ENCODE data around the gene ELMO3.

ELMO3 gene

DNA sequence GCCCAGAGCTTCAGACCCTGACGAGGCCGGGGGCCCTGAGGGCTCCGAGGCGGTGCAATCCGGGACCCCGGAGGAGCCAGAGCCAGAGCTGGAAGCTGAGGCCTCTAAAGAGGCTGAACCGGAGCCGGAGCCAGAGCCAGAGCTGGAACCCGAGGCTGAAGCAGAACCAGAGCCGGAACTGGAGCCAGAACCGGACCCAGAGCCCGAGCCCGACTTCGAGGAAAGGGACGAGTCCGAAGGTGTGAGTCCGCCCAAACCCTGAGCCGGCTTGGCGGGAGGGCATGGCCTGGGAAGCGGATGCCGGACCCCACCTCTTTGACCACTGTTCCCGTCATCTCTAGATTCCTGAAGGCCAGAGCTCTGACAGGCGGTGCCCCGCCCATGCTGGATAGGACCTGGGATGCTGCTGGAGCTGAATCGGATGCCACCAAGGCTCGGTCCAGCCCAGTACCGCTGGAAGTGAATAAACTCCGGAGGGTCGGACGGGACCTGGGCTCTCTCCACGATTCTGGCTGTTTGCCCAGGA lies 24.2 kb upstream of the ELMO3 start:
- peaks cover 10% of the 10 kb centered on the region; the same call in 1 of the 2 replicates for H3K79me2 ChIP-seq (ENCODE audit: low read length)
- peak overlapping the region; percentile 72 for H3K4me3 ChIP-seq (ENCODE audit: low read length)
- no peaks in the 10 kb centered on the region for H3K9me3 ChIP-seq (ENCODE audit: insufficient read depth, low read length)
- H3K27ac ChIP-seq (ENCODE audit: low read length), result no peak overlapping the region
- no peaks in the 10 kb centered on the region for H3K27me3 ChIP-seq (ENCODE audit: low read depth, low read length)
- peaks cover 21% of the 10 kb centered on the region for H3K36me3 ChIP-seq (replicated peaks; ENCODE audit: low read depth, low read length)
- peak overlapping the region; percentile 67 for H3K4me2 ChIP-seq (ENCODE audit: low read length)
- no peaks in the 10 kb centered on the region; the same call in 1 of the 2 replicates for H4K20me1 ChIP-seq (ENCODE audit: insufficient read depth, low read length)
- no peak overlapping the region for H2AFZ ChIP-seq (ENCODE audit: low read depth, low read length)
- peak overlapping the region; percentile 45; the same call in 1 of the 2 replicates for H3K9ac ChIP-seq (ENCODE audit: low read length)
- TF ChIP-seq EZH2phosphoT487 (IDR thresholded peaks at IDR 0.05; ENCODE audit: low read depth), result no peak
- TF ChIP-seq, protein P1, sequence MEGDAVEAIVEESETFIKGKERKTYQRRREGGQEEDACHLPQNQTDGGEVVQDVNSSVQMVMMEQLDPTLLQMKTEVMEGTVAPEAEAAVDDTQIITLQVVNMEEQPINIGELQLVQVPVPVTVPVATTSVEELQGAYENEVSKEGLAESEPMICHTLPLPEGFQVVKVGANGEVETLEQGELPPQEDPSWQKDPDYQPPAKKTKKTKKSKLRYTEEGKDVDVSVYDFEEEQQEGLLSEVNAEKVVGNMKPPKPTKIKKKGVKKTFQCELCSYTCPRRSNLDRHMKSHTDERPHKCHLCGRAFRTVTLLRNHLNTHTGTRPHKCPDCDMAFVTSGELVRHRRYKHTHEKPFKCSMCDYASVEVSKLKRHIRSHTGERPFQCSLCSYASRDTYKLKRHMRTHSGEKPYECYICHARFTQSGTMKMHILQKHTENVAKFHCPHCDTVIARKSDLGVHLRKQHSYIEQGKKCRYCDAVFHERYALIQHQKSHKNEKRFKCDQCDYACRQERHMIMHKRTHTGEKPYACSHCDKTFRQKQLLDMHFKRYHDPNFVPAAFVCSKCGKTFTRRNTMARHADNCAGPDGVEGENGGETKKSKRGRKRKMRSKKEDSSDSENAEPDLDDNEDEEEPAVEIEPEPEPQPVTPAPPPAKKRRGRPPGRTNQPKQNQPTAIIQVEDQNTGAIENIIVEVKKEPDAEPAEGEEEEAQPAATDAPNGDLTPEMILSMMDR (IDR thresholded peaks at IDR 0.05; ENCODE audit: low read depth, low read length), result no peak
- peaks cover 37% of the 10 kb centered on the region for H3K4me1 ChIP-seq (ENCODE audit: low read length)

DNA sequence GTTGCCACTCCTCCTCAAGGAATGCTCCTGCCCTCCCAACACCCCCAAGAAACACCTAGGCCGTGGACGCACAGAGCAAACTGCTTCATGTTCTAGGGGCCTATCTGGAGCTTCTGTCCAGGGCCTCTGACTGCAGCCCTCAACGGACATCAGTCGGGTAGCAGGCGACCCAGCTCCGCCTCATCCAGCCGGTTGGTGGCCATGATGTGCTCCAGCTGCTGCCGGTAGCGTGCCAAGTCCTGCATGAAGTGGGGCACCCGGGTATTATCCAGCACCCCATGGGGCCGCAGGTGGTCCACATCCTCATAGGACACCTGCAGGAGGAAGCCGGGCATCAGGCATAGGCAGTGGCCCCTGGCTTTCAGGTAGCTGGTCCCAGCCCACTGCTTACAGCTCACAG lies 22.3 kb upstream of the ELMO3 start:
- H3K4me1 ChIP-seq (ENCODE audit: low read length), result peaks cover 24% of the 10 kb centered on the region
- H3K9ac ChIP-seq (ENCODE audit: low read length), result no peak overlapping the region
- H3K27ac ChIP-seq (ENCODE audit: low read length), result no peak overlapping the region
- no peaks in the 10 kb centered on the region for H3K9me3 ChIP-seq (ENCODE audit: insufficient read depth, low read length)
- no peak for TF ChIP-seq EZH2phosphoT487 (IDR thresholded peaks at IDR 0.05; ENCODE audit: low read depth)
- TF ChIP-seq, protein P1 (IDR thresholded peaks at IDR 0.05; ENCODE audit: low read depth, low read length), result no peak
- H3K4me3 ChIP-seq (ENCODE audit: low read length), result no peak overlapping the region
- H3K4me2 ChIP-seq (ENCODE audit: low read length), result no peak overlapping the region
- H3K36me3 ChIP-seq (replicated peaks; ENCODE audit: low read depth, low read length), result peaks cover 17% of the 10 kb centered on the region
- no peaks in the 10 kb centered on the region for H3K27me3 ChIP-seq (ENCODE audit: low read depth, low read length)
- H2AFZ ChIP-seq (ENCODE audit: low read depth, low read length), result no peak overlapping the region
- no peaks in the 10 kb centered on the region; the same call in 1 of the 2 replicates for H4K20me1 ChIP-seq (ENCODE audit: insufficient read depth, low read length)
- peaks cover 3% of the 10 kb centered on the region; the same call in 1 of the 2 replicates for H3K79me2 ChIP-seq (ENCODE audit: low read length)

DNA sequence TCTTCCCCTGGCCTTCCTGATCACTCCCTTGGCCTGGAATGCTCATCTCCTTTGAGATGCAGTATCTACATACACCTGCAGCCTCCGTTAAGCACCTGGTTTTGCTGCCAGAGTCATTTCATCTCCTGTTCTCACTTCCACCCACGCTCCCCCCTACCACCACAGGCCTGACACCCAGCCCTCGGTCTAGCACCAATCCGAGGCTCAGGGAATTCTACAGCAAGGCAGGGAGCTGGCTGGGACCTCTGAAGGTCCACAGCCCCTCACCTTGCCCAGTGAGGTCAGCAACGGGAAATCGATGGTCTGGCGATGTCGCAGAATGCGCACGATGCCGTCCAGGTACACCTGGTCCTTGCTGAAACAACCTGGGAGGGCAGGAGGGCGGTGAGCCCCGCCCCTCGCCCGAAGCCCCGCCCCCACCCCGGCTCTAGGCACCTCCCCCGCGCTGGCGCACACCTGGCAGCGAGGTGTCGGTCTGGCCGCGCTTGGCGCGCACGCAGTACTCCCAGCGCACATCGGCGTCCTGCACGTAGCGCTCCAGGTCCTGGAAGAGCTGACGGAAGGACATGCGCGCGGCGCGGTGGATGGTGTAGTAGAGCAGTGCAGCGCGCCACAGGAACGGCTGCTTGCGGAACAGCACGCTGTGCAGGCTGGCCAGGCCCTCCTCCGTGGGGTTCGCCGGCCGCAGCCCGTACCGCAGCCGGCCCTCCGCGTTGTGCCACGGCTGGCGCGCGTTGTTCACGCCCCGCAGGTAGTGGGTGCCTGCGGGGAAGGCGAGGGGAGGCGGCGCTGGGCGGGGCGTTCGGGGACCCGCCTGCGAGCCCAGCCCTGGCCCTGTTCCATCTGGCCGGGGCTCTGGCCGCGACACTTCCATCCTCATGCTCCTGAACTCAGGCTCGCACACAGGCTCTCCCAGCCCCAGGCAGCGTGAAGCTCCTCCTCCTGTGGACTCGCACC lies 20.9 kb upstream of the ELMO3 start:
- Histone ChIP-seq H3K27me3 (ENCODE audit: low read depth, low read length) (no peaks in the 10 kb centered on the region), H3K79me2 (ENCODE audit: low read length) (peaks cover 9% of the 10 kb centered on the region), H3K4me1 (ENCODE audit: low read length) (peaks cover 26% of the 10 kb centered on the region), H3K9me3 (ENCODE audit: insufficient read depth, low read length) (no peaks in the 10 kb centered on the region), H4K20me1 (ENCODE audit: insufficient read depth, low read length) (no peaks in the 10 kb centered on the region; the same call in 1 of the 2 replicates), H3K4me3 (ENCODE audit: low read length) (no peak overlapping the region), H3K9ac (ENCODE audit: low read length) (no peak overlapping the region), H3K4me2 (ENCODE audit: low read length) (no peak overlapping the region), H2AFZ (ENCODE audit: low read depth, low read length) (no peak overlapping the region), H3K27ac (ENCODE audit: low read length) (no peak overlapping the region), H3K36me3 (replicated peaks; ENCODE audit: low read depth, low read length) (peaks cover 16% of the 10 kb centered on the region)
- no peak for TF ChIP-seq EZH2phosphoT487 (IDR thresholded peaks at IDR 0.05; ENCODE audit: low read depth)
- TF ChIP-seq, protein P1 (IDR thresholded peaks at IDR 0.05; ENCODE audit: low read depth, low read length), result no peak

DNA sequence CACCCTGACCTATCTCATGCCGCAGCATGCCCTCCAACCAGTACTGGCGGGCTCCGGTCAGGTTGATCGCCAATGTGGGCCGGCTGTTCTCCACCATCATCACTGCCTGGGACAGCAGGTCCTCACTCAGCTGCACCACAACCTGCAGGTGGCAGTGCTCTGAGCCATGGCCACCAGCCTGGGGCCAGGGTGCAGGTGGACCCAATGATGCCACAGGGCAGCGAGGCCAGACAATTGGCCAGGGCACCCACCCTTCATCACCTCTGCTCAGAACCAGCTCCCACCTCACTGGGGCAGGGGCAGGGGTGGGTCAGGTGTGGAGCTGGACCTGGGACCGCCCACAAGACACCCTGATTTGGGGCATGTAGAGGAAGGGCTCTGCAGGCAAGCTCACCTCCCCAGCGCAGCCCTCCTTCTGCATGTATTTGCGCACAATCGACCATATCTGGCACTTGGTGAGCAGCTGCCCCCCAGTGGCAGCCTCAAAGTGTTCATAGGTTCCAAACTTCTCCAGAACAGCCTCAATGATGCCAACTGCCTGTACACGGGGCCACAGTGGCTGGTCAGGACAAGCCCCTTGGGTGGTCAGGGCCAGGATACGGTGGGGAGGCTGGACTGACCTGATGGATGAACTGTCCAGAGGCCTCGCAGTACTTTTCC lies 19.4 kb upstream of the ELMO3 start:
- Histone ChIP-seq H3K27ac (ENCODE audit: low read length) (no peak overlapping the region), H3K9me3 (ENCODE audit: insufficient read depth, low read length) (no peaks in the 10 kb centered on the region), H3K4me1 (ENCODE audit: low read length) (peaks cover 20% of the 10 kb centered on the region; the same call in 1 of the 2 replicates), H3K79me2 (ENCODE audit: low read length) (peaks cover 13% of the 10 kb centered on the region), H3K4me2 (ENCODE audit: low read length) (no peak overlapping the region), H4K20me1 (ENCODE audit: insufficient read depth, low read length) (no peaks in the 10 kb centered on the region; the same call in 1 of the 2 replicates), H3K36me3 (replicated peaks; ENCODE audit: low read depth, low read length) (peaks cover 16% of the 10 kb centered on the region), H3K27me3 (ENCODE audit: low read depth, low read length) (no peaks in the 10 kb centered on the region), H3K9ac (ENCODE audit: low read length) (no peak overlapping the region), H2AFZ (ENCODE audit: low read depth, low read length) (no peak overlapping the region), H3K4me3 (ENCODE audit: low read length) (no peak overlapping the region)
- no peak for TF ChIP-seq EZH2phosphoT487 (IDR thresholded peaks at IDR 0.05; ENCODE audit: low read depth)
- TF ChIP-seq, protein P1 (IDR thresholded peaks at IDR 0.05; ENCODE audit: low read depth, low read length), result peak; percentile 46

All from OCI-LY3 (cell line).